Smooth muscle cell (in vitro differentiated cells): ENCODE measurements around the gene CLIC3. TPM values are rescaled to one million over a fixed set of nuclear protein-coding genes. Genes with fewer than 3 reads are reported as not detected.

Experiments
- DNase-seq: peaks from one replicate; lab custom pipeline; 2025; ENCODE audit not compliant: unreplicated experiment; lab: John Stamatoyannopoulos, UW
- H2AFZ ChIP-seq: fragments of 200-600 bp; sonication (generic); 2 replicates; pipeline ENCODE4 v1.6.0; 2016; ENCODE audit warnings: antibody characterized with exemption, low read depth, mild to moderate bottlenecking
- H3F3A ChIP-seq: fragments of 200-600 bp; sonication (generic); 2 replicates; pipeline ENCODE4 v1.6.0; 2017; ENCODE audit warnings: antibody characterized with exemption, low read depth
- H3K27ac ChIP-seq: fragments of 200-600 bp; sonication (generic); 2 replicates; pipeline ENCODE4 v1.5.1; 2016; ENCODE audit warnings: low read depth, mild to moderate bottlenecking
- H3K27me3 ChIP-seq: fragments of 200-600 bp; sonication (generic); 2 replicates; pipeline ENCODE4 v1.6.1; 2016; ENCODE audit warnings: low read depth, mild to moderate bottlenecking
- H3K36me3 ChIP-seq: fragments of 200-600 bp; sonication (generic); 2 replicates; pipeline ENCODE4 v1.5.1; 2016; ENCODE audit warnings: low read depth
- H3K4me1 ChIP-seq: fragments of 200-600 bp; sonication (generic); 2 replicates; pipeline ENCODE4 v1.5.1; 2016; ENCODE audit warnings: low read depth
- H3K4me2 ChIP-seq: fragments of 200-600 bp; sonication (generic); 2 replicates; pipeline ENCODE4 v1.6.0; 2016; ENCODE audit warnings: mild to moderate bottlenecking
- H3K4me3 ChIP-seq: fragments of 200-600 bp; sonication (generic); 2 replicates; pipeline ENCODE4 v1.5.1; 2016; ENCODE audit warnings: mild to moderate bottlenecking
- H3K79me2 ChIP-seq: fragments of 200-600 bp; sonication (generic); 2 replicates; pipeline ENCODE4 v1.6.0; 2016; ENCODE audit warnings: low read depth, mild to moderate bottlenecking
- H3K9ac ChIP-seq: fragments of 200-600 bp; sonication (generic); 2 replicates; pipeline ENCODE4 v1.6.0; 2016; ENCODE audit warnings: low read depth
- H3K9me3 ChIP-seq: fragments of 200-600 bp; sonication (generic); replicated peaks from 2 replicates; pipeline ENCODE4 v1.5.1; 2016; ENCODE audit warnings: low read depth
- H4K20me1 ChIP-seq: fragments of 200-600 bp; sonication (generic); 2 replicates; pipeline ENCODE4 v1.6.0; 2016; ENCODE audit warnings: low read depth
- CTCF ChIP-seq: fragments of 200-600 bp; sonication (generic); IDR thresholded peaks from 2 replicates; pipeline ENCODE4 v1.5.1; 2017; ENCODE audit warnings: borderline replicate concordance, mild to moderate bottlenecking, antibody characterized with exemption; ENCODE audit not compliant: insufficient read depth, poor library complexity, severe bottlenecking
- WGBS: methylation state at CpG from one replicate; pipeline ENCODE4 v1.1.7; 2016; ENCODE audit warnings: low lambda C conversion rate; 5-methylcytosine and 5-hydroxymethylcytosine counted together
- polyA plus RNA-seq: library from polyadenylated mRNA; unstranded; fragments of >200 nt; fragmentation: Nextera tagmentation; extraction: Ambion mirVana; gene quantifications from 2 replicates; pipeline ENCODE4 v1.2.1, GENCODE V29; 2016
- total RNA-seq: library from RNA; depleted of rRNA; stranded (reverse); fragments of >200 nt; gene quantifications from 2 replicates; pipeline ENCODE4 v1.2.3, GENCODE V29; 2014

Gene CLIC3
- total and polyA plus RNA-seq, 2 experiments from 2014 or later: 36.8 to 43.9 TPM

GRCh38 chr9:137012694-137013570, 16.6 kb upstream of the CLIC3 start:
- no peak for TF ChIP-seq CTCF
- H3K9ac ChIP-seq: no peak overlapping the region
- H3K27ac ChIP-seq: no peak overlapping the region
- H2AFZ ChIP-seq: no peak overlapping the region
- no peaks in the 10 kb centered on the region for H3K9me3 ChIP-seq
- no peaks in the 10 kb centered on the region for H3K36me3 ChIP-seq
- H4K20me1 ChIP-seq: no peaks in the 10 kb centered on the region
- H3K4me3 ChIP-seq: no peak overlapping the region
- H3F3A ChIP-seq: no peaks in the 10 kb centered on the region
- no peaks in the 10 kb centered on the region for H3K4me1 ChIP-seq
- no peaks in the 10 kb centered on the region for H3K79me2 ChIP-seq
- WGBS: 86% methylated on average over 33 of the region's 67 CpGs
- H3K27me3 ChIP-seq: no peaks in the 10 kb centered on the region
- H3K4me2 ChIP-seq: no peak overlapping the region
- DNase-seq: no peak

DNA sequence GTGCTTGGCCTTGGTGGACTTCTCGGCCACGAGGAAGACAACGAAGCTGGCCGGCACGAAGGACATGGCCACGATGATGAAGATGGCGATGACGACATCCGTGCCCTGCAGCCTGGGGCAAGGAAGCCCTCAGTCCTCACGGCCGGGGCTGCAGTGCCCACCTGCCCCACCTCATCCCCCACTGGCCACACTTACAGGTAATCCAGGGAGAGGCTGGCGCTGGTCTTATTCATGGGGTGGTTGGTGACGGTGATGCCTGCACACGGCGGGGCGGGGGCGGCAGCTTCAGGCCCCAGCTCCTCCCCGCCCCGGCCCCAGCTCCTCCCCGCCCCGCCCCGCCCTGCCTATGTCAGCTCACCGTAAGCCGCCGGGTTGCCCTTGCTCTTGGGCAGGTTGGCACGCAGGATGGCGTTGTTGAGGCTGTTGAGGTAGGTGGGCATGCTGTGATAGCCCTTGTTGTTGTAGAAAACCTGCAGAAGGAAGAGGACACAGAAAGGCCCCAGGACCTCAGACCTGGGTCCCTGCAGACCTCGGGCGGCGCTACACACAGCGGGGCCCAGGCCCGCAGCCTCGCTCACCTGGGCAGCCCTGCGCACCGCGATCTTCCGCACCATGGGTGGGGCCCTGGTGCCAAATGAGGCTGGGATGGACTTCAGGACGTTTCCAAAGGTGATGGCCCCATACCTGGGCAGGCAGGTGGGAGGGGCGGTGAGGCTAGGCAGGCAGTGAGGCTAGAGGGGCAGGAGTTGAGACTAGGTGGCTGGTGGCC, 15.7 kb upstream of the CLIC3 start:
- Histone ChIP-seq H4K20me1 (no peaks in the 10 kb centered on the region), H3K27ac (no peak overlapping the region)
- DNase-seq: no peak

GRCh38 chr9:137011156-137011555, 14.8 kb upstream of the CLIC3 start:
- no peaks in the 10 kb centered on the region for H3K4me1 ChIP-seq

More for the DNA sequence above, 15.7 kb upstream of the CLIC3 start:
- no peak overlapping the region for H3K9ac ChIP-seq
- H3K36me3 ChIP-seq: no peaks in the 10 kb centered on the region
- H3K4me3 ChIP-seq: no peak overlapping the region
- H3K79me2 ChIP-seq: no peaks in the 10 kb centered on the region
- no peak overlapping the region for H3K4me2 ChIP-seq
- WGBS: 96% methylated on average over 27 of the region's 39 CpGs
- no peaks in the 10 kb centered on the region for H3K27me3 ChIP-seq
- no peak for TF ChIP-seq CTCF
- no peak overlapping the region for H2AFZ ChIP-seq
- H3K9me3 ChIP-seq: no peaks in the 10 kb centered on the region
- no peaks in the 10 kb centered on the region for H3K4me1 ChIP-seq
- H3F3A ChIP-seq: no peaks in the 10 kb centered on the region

More at GRCh38 chr9:137011156-137011555, 14.8 kb upstream of the CLIC3 start:
- H3K27me3 ChIP-seq: no peaks in the 10 kb centered on the region
- no peaks in the 10 kb centered on the region for H3F3A ChIP-seq
- H3K36me3 ChIP-seq: no peaks in the 10 kb centered on the region
- no peak overlapping the region for H3K9ac ChIP-seq
- no peak overlapping the region for H3K4me3 ChIP-seq
- no peak for TF ChIP-seq CTCF
- H3K4me2 ChIP-seq: no peak overlapping the region
- no peak overlapping the region for H2AFZ ChIP-seq
- WGBS: 96% methylated on average over 15 of the region's 24 CpGs
- no peaks in the 10 kb centered on the region for H4K20me1 ChIP-seq
- H3K79me2 ChIP-seq: no peaks in the 10 kb centered on the region
- DNase-seq: no peak
- no peaks in the 10 kb centered on the region for H3K9me3 ChIP-seq
- H3K27ac ChIP-seq: no peak overlapping the region
